HCT116 (cell line): Measurements from ENCODE around the gene ACTL7A.

ENCODE experiments used
- CTCF ChIP-seq, 3 experiments: fragments of 200-600 bp in 1 of 3; sonication (generic) in 1 of 3; IDR thresholded peaks in 2 of 3; conservative IDR thresholded peaks in 1 of 3; 2 replicates each; pipeline ENCODE4 v1.5.1; 2012 to 2017; ENCODE audit warnings: low read depth in 2 of 3, low read length in 2 of 3, antibody characterized with exemption in 1 of 3, borderline replicate concordance in 1 of 3, control low read depth in 1 of 3, mild to moderate bottlenecking in 1 of 3, mixed read lengths in 1 of 3, mixed run types in 1 of 3, moderate library complexity in 1 of 3; ENCODE audit not compliant: insufficient read depth in 1 of 3
- EGR1 ChIP-seq: IDR thresholded peaks from 2 replicates; pipeline ENCODE4 v1.6.1; 2012; ENCODE audit warnings: low read depth
- EZH2 ChIP-seq: fragments of 200-600 bp; sonication (generic); IDR thresholded peaks from 2 replicates; pipeline ENCODE4 v1.6.1; 2017; ENCODE audit warnings: antibody characterized with exemption, mixed run types
- EZH2phosphoT487 ChIP-seq: fragments of 200-600 bp; IDR thresholded peaks from 2 replicates; pipeline ENCODE4 v1.6.1; 2018; ENCODE audit warnings: antibody characterized with exemption, borderline replicate concordance
- FOSL1 ChIP-seq: IDR thresholded peaks from 2 replicates; pipeline ENCODE4 v1.6.1; 2012; ENCODE audit warnings: low read depth
- JUND ChIP-seq: IDR thresholded peaks from 2 replicates; pipeline ENCODE4 v1.6.1; 2012
- POLR2A ChIP-seq: IDR thresholded peaks from 2 replicates; pipeline ENCODE4 v1.7.0; 2011; ENCODE audit warnings: borderline replicate concordance; ENCODE audit not compliant: insufficient read depth, insufficient read length; ENCODE audit errors: extremely low read depth
- POLR2AphosphoS5 ChIP-seq: IDR thresholded peaks from 2 replicates; pipeline ENCODE4 v1.6.1; 2011; ENCODE audit warnings: mild to moderate bottlenecking, low read depth, low read length, moderate library complexity
- SP1 ChIP-seq: IDR thresholded peaks from 2 replicates; pipeline ENCODE4 v1.6.1; 2012; ENCODE audit warnings: low read depth
- YY1 ChIP-seq: IDR thresholded peaks from 2 replicates; pipeline ENCODE4 v1.6.1; 2011; ENCODE audit warnings: low read length, low read depth, moderate library complexity, mild to moderate bottlenecking; ENCODE audit not compliant: insufficient replicate concordance; ENCODE audit errors: extremely low read depth
- ZFX ChIP-seq: fragments of 450-650 bp; IDR thresholded peaks from 2 replicates; pipeline ENCODE4 v1.6.1; 2017
- ZNF274 ChIP-seq: fragments of 200-500 bp; sonication (Bioruptor generic); IDR thresholded peaks from 2 replicates; pipeline ENCODE4 v1.6.1; 2014; ENCODE audit warnings: mild to moderate bottlenecking, low read depth, low read length, inconsistent platforms

DNA sequence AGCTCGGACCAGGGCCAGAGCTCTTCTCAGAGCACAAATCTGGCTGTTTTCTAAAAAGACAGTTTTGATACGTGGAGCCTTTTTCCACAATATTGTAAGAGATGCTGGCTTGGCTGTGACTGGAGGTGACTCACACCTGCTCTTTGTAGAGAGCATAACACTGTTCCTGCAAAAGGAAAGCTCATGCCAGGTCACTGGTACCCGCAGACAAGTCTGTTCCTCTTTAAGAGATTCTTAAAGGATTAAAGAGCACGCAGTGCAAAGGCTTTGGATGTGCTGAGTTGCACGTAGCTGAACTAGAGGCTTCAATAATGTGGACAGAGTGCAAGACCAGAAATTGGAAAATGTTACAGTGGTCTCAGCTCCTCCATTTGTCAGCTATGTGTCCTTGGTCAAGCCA lies 25.3 kb upstream of the ACTL7A start:
- no peak for TF ChIP-seq JUND
- no peak for TF ChIP-seq ZFX
- TF ChIP-seq EZH2phosphoT487: no peak
- no peak for TF ChIP-seq POLR2A
- no peak for TF ChIP-seq CTCF (IDR thresholded peaks at IDR 0.05 in 2 of 3, conservative IDR thresholded peaks at IDR 0.05 in 1 of 3; ENCODE audit: borderline replicate concordance in 1 of 3, insufficient read depth in 1 of 3, low read depth in 2 of 3, low read length in 2 of 3)
- TF ChIP-seq SP1: no peak
- TF ChIP-seq EGR1: no peak
- no peak for TF ChIP-seq POLR2AphosphoS5
- no peak for TF ChIP-seq ZNF274
- TF ChIP-seq FOSL1: no peak
- no peak for TF ChIP-seq YY1
- TF ChIP-seq EZH2: no peak
